PFSK-1 (cell line): ENCODE results near the gene SLC8A3.

Experiments
- FOXP2 ChIP-seq: optimal IDR thresholded peaks from 2 replicates; pipeline ENCODE3; 2011; ENCODE audit warnings: borderline replicate concordance, control low read depth, inconsistent platforms; ENCODE audit not compliant: insufficient read depth; ENCODE audit errors: extremely low read length, extremely low read depth
- POLR2AphosphoS5 ChIP-seq: IDR thresholded peaks from 2 replicates; pipeline ENCODE4 v1.6.1; 2012; ENCODE audit warnings: low read depth, mild to moderate bottlenecking, control low read depth, low read length, moderate library complexity
- REST ChIP-seq, 2 experiments: IDR thresholded peaks; 2 replicates each; pipeline versions ENCODE4 v1.6.1 to v1.8.0; 2011 to 2012; ENCODE audit warnings: low read depth in 2 of 2, low read length in 2 of 2, control low read depth in 1 of 2, inconsistent platforms in 1 of 2, mild to moderate bottlenecking in 1 of 2, moderate library complexity in 1 of 2; ENCODE audit not compliant: insufficient read depth in 1 of 2
- SIN3A ChIP-seq: IDR thresholded peaks from 2 replicates; pipeline ENCODE4 v1.6.1; 2012; ENCODE audit warnings: mild to moderate bottlenecking, low read length, moderate library complexity, borderline replicate concordance; ENCODE audit not compliant: insufficient read depth
- TAF1 ChIP-seq: IDR thresholded peaks from 2 replicates; pipeline ENCODE4 v1.6.1; 2012; ENCODE audit warnings: low read length, control low read depth, borderline replicate concordance; ENCODE audit not compliant: insufficient read depth

Gene SLC8A3

GRCh38 chr14:70212752-70213151 lies 24.0 kb upstream of the SLC8A3 start:
- no peak for TF ChIP-seq REST (IDR thresholded peaks at IDR 0.05; ENCODE audit: insufficient read depth in 1 of 2, low read depth in 2 of 2, low read length in 2 of 2)

- TF ChIP-seq POLR2AphosphoS5, result no peak
- TF ChIP-seq FOXP2, result no peak
- no peak for TF ChIP-seq REST (IDR thresholded peaks at IDR 0.05; ENCODE audit: insufficient read depth in 1 of 2, low read depth in 2 of 2, low read length in 2 of 2)
- TF ChIP-seq SIN3A, result no peak
- no peak for TF ChIP-seq TAF1
Measured at GRCh38 chr14:70208380-70208779, 19.6 kb upstream of the SLC8A3 start.

GRCh38 chr14:70203686-70204085 lies 14.9 kb upstream of the SLC8A3 start:
- TF ChIP-seq REST (IDR thresholded peaks at IDR 0.05; ENCODE audit: insufficient read depth in 1 of 2, low read depth in 2 of 2, low read length in 2 of 2) (no peak), POLR2AphosphoS5 (no peak), FOXP2 (no peak), SIN3A (no peak), TAF1 (no peak)

GRCh38 chr14:70201994-70202393 lies 13.2 kb upstream of the SLC8A3 start:
- TF ChIP-seq FOXP2, result no peak
- TF ChIP-seq TAF1, result no peak
- TF ChIP-seq REST (IDR thresholded peaks at IDR 0.05; ENCODE audit: insufficient read depth in 1 of 2, low read depth in 2 of 2, low read length in 2 of 2), result no peak
- no peak for TF ChIP-seq SIN3A
- TF ChIP-seq POLR2AphosphoS5, result no peak

GRCh38 chr14:70193396-70193795 lies 4.6 kb upstream of the SLC8A3 start:
- TF ChIP-seq SIN3A, result no peak
- TF ChIP-seq FOXP2, result no peak
- TF ChIP-seq POLR2AphosphoS5, result no peak
- no peak for TF ChIP-seq REST (IDR thresholded peaks at IDR 0.05; ENCODE audit: insufficient read depth in 1 of 2, low read depth in 2 of 2, low read length in 2 of 2)
- TF ChIP-seq TAF1, result no peak
